Cardiac septum (tissue), 1 donor: ENCODE data around the gene KICS2. TPM values are rescaled to one million over a fixed set of nuclear protein-coding genes. Genes with fewer than 3 reads are reported as not detected.

ENCODE experiments used
- DNase-seq: peaks from one replicate; pipeline ENCODE4 v3.0.0-alpha.2; 2020; ENCODE audit warnings: low spot score
- intact Hi-C: fragments of 100-400 bp; cut with DNase I; formaldehyde crosslinking; loops from one replicate; pipeline ENCODE4 v1.14.0; 2022
- total RNA-seq: library from RNA; stranded (reverse); fragmentation: NEBNext Ultra II Directional; extraction: Animal tissue kit (Norgen Biotek cat#: 25700); gene quantifications from one replicate; pipeline ENCODE4 v1.2.1, GENCODE V29; 2021
- donor health status: DM: no; HTN: no; CAD: no.

Gene KICS2
- total RNA-seq, 1 donor from 2014 or later = 5.4 TPM

DNA sequence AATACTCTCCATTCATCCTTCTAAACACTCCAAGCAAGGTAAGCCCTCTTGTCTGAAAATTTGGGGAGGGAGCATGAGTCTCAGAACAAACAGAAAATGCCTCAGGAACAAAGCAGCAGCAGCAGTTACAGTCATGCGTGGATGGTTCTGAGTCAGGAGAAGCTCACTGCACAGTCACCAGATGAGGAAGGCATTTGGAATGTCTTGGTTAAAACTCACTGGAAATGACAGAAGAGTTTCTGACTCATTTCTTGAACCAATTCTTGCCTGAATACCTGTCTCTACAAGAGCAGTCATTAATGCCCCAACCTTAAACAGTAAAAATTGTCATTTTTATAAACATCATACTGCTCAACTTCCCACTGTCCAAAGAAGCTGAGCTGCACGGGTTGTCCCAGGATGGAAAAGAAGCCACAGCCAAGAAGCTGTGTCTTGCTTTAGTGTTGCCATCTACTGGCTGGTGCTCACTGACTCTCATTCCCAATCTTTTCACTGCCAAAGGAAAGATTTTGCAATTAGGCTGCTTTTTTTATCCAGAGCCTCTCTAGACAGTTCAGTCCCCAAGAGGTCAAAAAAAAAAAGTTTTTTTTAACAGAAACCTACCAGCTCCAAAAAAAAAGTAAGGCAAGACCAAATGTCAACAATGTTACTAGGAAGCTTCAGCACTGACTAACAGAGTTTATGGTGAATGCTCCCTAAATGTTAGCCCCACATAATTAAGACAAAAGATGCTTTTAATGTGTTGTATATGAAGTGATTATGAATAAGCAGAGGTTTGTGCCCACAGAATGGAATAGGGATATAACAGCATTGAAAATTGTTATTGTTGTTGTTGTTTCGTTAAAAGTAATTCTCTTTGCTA is 40.4 kb downstream of the KICS2 start:
- DNase-seq = no peak
- intact Hi-C loops = loop anchor here (1.0 to 5.0 kb wide), 2 partner anchors 84 to 337 kb away; partner anchors contain the start of gene SRGAP1

DNA sequence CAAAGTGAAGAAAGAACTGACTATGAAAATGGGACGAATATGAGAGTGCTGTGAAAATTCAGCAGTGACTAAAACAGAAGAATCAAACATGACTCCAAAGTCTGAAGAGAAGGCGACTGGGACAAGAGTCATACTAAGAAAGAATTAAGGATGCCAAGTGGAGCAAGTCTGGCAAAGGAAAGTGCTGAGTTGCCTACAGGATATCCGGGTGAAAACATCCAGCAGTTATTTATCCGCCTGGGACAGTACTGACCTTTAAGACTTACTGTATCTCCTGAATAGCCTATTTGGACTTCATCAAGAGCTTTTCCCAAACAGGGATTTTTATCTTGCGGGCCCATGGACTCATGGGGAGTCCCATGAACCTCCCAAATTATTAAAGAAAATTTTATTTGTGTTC is 41.1 kb downstream of the KICS2 start:
- intact Hi-C loops = loop anchor here (1.0 to 5.0 kb wide), 3 partner anchors 84 to 340 kb away; partner anchors contain the start of gene SRGAP1
- DNase-seq = no peak

DNA sequence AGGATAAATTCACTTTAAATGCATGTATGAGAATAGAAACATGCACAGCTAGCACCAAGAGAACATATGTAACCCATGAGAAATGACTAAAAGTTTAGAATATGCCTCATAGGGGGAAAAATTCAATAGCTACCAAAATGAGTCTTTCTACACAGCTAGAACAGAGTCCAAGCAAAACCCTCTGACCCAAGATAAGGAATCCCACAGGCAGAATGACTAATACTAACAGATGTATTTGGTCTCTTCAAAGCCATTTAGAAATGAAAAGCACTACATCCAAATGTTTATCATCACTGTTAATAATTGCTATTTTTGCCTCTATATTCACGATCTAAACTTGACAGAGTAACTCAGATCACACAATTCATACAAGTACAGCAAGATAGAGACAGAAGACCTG is 44.0 kb downstream of the KICS2 start:
- DNase-seq = no peak
- intact Hi-C loops = no loop called here

DNA sequence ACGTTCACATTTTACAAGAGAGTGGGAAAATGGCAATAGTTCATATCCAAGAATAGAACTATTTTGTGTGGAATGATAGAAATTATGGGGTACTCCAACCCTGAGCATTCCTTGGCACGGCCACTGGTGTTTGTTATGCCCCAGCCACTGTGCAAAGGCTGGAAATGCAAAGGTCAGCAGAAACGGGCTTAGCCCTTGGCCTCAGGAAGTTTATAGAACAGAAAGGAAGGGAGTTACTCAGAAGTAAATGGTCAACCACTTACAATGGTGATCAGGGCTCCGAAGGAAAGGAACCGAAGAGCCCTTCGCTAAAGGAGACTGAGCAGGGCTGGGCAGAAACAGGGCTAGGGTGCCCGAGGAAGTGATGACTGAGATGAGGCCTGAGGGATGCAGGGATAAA is 45.1 kb downstream of the KICS2 start:
- no peak for DNase-seq
- intact Hi-C loops = no loop called here

DNA sequence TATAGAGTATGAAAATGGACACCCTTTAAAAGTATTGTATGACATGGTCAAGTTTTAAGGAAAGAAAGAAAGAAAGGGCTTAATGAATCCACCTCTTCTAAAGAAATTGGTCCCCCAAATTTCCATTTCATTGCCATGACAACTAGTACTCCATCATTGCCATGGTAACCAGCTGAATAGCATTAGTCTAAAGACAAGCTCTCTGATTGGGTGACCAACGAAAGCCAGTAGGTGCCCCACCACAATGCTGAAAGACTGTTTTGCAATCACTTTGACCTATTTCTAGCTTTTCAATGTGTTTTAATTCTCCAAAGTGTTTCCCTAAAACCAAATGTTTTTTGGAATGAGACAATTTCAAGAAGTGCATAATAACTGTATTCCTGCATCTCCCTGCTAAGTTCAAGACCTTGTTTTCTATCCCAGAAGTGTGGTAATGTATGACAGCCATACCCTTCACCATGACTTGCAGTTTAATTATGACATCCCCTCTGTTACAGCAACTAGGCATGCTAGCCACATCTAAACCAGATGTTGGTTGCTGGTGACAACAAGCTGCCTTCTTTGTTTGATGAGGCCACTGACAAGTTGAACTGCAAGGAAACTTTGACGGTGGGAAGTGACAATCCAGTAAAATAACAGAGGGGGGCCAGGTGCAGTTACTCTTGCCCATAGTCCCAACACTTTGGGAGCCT is 46.7 kb downstream of the KICS2 start:
- intact Hi-C loops = no loop called here
- DNase-seq = no peak

DNA sequence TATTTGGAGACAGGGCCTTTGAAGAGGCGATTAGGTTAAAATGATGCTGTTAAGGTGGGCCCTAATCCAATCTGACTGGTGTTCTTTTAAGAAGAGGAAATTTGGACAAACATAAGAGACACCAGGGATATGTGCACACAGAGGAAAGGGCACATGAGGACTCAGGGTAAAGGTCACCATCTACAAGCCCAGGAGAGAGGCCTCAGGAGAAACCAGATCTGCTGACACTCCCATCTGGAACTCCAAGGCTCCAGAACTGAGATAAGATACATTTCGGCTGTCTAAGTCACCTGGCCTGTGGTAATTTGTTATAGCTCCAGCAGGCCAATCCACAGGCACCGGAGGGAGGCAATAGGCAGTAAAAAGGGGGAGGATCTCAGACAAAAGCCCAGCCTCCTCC is 48.6 kb downstream of the KICS2 start:
- intact Hi-C loops = no loop called here
- DNase-seq = no peak

Other genes with a start within 250 kb of the KICS2 start
- gene C12orf56, start 168.5 kb upstream of the KICS2 start, total RNA-seq = not detected
- gene XPOT, start 182.1 kb upstream of the KICS2 start, total RNA-seq = 30.6 TPM
- gene TBK1, start 229.8 kb upstream of the KICS2 start, total RNA-seq = 13.8 TPM